Limb (tissue), 2 donors: ENCODE data around the gene PDE2A.

Experiments used
- DNase-seq, 2 donors: peaks; one replicate each; pipeline ENCODE4 v3.0.0-alpha.2; 2016; ENCODE audit errors: extremely low spot score in 2 of 2

The PDE2A gene

DNA sequence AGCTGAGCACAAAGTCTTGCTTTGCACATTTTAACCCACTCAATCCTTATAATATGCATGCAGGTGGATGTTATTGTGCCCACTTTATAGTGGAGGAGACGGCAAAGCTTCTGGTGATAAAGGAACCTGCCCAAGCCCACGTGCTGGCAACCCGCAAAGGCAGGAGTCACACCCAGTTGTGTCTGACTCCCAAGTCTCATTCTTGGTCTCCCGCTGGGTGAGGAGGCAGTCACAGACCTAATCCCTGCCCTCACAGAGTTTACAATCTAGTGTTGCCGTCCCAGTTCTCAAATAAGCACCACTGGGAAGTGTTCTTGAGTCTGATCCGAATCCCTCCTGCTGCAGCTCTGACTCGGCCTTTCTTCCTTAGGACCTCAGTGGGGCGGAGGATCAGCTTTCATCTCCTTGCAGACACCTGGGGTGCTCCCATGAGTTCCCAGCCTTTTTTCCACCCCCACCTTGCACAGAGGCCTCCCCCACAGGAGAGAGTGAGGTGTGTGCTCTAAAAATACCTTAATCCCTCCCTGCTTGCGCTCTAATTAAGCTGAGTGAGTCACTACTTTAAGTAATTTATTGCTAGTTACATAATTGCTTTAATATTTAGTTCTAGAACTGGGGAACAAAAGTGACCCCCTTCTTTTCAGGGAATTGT, 15.1 kb downstream of the PDE2A start:
- DNase-seq, result no peak

DNA sequence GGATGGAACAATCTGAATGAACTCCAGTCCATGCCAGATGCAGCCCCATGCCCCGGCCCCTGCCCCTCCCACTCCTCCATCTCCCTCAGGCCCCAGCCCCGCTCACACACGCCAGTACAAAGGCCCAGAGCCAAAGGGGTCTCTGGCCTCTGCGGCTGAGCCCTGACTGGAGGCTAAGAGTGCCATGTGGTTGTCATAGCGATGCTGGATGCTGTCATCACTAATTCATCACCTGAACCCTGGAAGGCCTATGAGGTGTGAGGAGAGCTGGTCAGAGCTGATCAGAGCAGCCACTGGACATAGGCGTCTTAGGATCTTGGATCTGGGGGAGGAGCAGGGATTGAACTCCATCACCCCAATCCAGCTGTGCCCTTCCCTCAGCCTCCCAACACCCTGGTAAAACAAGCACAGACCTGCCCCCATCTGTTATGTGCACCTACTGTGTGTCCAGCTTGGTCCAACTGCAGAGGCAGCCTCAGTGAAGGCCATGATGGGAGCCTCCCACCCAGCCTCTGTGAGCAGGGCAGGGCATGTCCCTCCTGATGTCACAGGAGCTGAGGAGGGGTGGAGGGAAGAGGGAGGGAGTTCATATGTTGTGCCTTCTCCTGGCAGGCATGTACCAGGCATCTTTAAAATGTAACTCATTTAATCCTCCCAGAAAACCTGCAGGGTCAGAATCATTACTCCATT, 16.7 kb downstream of the PDE2A start:
- DNase-seq, result no peak

DNA sequence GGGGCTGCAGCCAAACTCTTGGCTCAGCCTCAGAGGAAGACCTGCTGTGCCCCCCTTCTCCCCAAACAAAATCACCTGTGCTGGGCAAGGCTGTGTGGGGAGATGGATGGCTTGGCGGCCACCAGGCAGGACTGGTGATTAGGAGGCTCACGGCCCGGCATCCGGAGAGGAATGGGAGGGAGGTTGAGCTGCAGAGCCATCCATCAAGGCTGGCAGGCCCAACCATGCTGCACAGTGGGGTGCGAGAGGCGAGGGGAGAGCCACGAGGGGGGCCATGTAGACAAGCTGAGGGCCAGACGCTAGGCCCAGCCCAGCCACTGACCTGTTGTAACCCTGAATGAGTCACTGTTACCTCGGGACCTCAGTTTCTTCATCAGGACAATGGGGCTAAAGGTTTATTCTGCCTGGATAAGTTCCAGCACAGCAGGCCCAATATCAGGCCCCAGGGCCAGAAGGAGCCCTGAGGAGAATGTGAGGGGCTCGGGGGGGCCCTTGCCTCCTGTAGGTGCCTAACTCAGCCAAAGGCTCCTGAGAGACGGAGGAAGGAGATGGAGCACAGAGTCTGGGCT, 18.2 kb downstream of the PDE2A start:
- no peak for DNase-seq

DNA sequence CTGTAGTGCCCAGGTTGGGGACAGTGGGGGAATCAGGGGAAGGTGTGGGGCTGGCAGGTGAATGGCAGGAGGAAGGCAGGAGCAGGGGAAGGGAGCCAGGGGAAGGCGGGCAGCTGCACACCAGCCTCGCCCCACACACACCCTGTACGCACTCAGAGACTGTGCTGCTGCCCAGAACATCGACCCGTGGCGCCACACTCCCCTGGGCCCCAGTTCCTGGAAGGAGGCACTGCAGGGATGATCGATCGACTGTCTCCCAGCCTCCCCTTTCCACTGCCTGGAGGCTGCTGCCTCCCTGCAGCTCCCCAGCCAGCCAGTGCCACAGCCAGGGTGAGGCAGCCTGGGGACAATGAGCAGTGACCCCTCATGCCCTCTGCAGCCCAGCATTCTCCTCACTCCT, 19.2 kb downstream of the PDE2A start:
- DNase-seq, result no peak

DNA sequence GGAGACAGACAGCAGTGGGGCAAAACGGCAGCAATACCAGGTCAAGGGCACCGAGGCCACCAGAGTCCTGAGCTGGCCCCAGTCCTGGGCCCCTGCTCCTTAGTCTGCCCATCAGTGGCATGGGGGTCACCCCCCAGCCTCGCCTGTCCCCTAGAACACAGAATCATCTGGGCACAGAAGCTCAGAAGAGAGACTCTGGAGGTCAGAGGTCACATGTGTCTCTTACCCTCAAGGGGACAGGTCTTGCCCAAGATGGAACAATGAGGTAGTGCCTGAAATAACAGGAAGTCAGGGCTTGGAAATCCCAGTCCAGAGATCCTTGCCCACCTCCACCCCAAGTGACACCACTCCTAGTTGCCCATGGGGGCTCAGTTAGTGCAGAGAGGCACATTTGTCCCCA, 20.6 kb downstream of the PDE2A start:
- DNase-seq, result no peak

DNA sequence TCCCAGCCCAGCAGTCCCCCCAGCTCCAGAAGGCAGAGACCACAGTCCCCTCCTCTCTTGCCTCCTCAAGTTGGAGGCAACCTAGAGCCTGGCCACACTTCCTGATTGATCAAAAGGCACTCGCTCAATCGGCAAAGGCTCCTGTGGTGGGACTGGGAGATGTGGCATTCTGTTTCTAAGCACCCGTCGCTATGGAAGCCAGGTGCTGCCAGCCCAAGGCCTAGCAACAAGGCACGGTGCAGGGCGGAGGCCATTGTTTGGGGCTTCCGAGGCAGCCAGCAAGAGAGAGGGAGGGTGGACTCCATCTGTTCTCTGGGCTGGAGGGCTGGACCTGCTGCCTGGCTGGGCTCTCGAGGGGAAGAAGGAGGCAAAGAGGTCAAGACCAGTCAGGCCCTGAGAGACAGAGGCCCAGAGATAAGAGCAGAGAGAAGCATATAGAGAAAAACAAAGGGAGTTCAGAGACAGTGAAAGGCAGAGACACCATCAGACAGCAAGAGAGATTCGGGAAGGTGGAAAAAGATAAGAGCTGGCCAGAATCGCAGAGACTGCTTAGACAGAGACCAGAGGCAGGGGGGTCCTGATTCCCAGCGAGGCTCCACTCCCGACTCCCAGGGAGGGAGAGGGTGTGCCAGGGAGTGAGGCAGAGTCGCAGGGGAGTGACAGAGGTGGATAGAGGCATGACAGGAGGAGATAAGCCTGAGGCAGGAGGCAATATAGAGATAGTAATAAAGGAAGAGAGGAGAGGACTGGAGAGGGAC, 21.2 kb downstream of the PDE2A start:
- DNase-seq, result no peak

DNA sequence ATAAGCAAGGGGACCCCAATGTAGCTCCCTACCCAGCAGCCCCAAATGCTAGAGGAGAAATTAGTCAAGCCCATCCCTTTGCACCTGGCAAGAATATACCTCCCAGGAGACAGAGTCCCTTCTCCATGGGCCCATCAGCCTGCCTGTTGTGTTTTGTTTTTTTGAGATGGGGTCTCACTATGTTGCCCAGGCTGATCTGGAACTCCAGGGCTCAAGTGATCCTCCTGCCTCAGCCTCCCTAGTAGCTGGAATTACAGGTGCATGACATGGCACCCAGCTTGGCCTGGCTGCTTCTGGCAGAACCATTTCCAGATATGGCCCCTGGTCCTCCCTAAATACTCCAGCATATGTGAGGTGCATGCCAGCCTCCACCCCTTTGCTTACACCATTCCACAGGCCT, 22.1 kb downstream of the PDE2A start:
- no peak for DNase-seq

DNA sequence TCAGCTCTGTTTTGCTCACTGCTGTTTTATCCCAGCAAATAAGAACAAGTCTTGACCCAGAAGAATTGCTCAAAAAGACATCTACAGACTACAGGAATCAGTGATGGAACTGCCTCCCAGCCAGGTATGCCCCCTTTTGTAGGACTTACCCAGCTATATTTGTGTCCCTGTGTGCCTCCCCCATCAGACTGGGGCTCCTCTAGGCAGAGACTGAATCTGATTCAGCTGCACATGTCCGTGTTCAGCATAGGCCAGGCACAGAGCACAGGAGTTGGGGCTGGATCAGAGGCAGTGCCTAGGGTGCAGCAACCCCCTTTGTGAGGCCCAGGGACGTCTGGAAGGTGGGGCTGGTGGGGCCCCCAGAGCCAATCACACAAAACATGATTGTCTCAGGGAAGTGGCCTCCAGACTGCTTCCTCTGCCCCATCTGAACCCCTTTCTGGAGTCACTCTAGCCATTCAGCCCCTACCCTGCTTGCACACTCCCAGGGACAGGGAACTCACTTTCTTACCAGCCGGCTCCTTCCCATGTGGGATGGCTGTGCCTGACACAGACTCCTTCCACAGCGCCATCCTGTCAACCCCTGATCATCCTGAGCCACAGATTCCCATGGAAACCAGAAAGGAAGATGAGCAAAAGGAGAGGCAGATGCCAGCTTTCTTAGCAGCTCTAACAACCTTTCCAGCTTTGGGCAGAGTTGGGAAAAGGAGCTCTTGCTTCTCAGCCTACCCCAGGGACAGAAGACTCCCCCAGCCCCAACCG, 24.8 kb downstream of the PDE2A start:
- no peak for DNase-seq

DNA sequence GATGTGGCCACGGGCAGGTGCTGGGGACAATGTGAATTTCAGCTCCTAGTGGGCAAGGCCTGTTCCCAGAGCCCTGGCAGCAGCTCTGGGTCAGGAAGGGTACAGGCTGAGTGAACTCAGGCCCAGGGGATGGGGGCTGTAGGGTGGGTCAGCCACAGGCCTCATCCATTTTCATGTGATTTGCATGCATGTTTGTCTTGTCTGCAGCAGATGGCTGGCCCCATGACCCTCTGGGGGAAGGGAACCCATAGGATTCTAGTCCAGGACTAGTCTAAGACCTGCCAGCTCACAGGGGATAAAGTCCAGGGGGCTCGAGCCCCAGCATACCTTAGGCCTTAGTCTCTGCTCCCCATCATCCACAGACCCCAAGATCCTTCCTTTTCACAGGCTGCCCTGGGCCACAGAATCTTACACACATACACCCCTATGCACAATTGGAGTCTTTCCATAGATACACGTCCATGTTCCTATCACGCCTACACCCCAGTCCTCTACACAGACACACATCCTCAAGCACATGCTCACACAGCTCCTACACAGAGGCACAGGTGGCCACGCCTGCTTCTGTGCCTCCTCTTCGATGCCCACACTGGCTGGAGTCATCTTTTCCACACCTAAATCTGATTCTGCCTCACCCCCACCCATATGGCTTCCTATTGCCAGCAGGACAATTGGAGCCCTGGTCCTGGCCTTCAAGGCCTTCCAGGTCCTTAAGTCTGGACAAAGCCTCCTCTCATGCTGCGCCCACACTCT, 25.7 kb downstream of the PDE2A start:
- no peak for DNase-seq

DNA sequence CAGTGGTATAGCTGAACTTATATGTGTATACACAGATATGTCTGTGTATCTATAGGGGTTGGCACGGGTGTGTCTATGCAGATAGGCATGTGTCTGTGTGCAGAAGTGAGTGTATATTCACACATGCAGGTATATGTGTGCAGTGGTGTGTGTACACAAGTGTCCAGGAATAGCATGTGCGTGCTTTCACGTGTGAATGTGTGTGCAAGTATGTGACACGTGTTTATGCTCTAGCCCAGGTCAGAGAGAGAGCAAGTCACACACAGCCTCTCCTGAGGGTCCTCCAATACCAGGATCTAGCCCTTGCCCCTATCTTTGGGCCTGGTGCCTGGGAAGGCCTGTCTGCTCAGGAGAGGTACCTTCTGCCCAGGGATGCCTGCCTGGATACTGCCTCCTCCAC, 26.3 kb downstream of the PDE2A start:
- no peak for DNase-seq

DNA sequence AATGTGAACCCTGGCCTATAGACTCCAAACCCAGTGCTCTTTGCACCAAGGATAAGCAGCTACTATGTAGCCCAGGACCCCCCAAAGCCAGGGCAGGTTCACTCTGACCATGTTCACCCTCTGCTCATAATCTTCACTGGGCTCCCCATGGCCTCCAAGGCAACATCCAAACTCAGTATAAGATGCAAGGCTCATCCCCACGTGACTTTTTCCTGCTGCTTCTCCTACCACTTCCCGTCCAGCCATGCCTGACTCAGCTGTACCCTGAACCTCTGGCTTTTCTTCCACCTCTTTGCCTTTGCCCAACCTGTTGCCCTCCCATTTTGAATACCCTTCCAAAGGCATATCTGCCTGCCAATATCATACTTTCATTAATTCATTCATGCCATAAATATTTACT, 27.8 kb downstream of the PDE2A start:
- DNase-seq, result no peak

DNA sequence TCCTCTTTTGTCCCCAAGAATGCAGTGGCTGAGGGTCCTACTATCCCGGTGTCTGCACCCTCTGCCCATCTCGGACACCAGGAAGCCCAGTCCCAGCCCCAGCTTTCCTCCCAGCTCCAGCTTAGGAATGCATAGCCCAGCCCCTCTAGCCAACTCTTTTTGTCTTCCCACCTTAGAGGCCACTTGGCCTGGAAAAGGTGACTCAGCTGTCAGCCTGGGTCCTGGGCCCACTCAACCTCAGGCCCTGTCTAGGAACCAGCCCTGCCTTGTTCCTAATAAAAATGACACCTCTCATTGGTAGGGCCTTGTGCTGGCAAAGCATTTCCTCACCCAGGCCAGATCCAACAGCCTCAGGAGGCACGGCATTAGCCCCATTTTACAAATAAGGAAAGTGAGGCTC, 28.2 kb downstream of the PDE2A start:
- no peak for DNase-seq

DNA sequence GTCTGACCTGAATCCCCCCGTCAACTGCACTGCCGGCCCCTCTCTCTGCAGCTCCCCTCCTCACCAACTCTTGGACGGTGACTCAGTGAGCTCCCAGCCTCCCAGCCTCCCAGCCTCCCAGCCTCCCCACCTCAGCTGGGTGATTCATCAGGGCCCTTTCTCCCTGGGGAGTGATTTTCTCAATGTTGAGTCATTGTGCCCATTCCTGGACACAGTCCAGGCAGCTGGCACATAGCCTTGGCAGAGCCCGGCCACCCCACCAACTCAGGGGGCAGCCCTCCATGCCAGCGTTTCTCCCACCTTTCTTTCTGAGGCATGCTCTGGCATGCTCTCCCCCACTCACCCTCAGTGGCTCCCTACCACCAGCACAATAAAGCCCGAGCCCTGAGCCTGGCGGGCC, 30.7 kb downstream of the PDE2A start:
- no peak for DNase-seq

DNA sequence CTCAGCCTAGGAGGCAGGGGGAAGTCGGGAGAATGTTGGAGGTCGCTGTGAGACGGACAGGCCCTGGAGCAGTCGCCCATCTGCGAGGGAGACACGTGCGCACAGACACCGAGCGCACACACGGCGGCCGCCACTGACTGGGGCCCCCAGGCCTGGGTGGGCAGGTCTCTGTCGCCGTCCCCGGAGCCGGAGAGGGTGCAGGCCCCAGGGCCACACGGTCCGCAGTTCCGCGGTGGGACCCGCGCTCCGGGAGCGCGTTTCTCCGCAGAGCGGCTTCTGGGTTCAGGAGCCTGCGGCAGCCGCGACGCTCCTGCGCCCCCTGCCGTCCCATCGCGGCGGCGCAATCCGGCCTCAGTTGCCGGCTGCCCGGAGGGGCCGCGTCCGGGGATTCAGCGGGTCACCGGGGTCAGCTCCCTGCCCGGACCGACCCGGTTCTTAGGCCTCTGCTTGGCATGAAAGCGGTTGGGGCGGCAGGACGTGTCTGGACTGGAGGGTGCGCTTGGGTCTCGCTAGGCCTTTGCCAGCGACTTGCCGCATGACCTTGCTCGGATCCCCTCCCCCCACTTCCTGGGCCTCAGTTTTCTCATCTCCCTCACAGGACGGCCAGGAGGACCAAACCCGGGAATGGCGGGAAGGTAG, 31.2 kb downstream of the PDE2A start:
- DNase-seq, result peak; percentile 37 to 80

DNA sequence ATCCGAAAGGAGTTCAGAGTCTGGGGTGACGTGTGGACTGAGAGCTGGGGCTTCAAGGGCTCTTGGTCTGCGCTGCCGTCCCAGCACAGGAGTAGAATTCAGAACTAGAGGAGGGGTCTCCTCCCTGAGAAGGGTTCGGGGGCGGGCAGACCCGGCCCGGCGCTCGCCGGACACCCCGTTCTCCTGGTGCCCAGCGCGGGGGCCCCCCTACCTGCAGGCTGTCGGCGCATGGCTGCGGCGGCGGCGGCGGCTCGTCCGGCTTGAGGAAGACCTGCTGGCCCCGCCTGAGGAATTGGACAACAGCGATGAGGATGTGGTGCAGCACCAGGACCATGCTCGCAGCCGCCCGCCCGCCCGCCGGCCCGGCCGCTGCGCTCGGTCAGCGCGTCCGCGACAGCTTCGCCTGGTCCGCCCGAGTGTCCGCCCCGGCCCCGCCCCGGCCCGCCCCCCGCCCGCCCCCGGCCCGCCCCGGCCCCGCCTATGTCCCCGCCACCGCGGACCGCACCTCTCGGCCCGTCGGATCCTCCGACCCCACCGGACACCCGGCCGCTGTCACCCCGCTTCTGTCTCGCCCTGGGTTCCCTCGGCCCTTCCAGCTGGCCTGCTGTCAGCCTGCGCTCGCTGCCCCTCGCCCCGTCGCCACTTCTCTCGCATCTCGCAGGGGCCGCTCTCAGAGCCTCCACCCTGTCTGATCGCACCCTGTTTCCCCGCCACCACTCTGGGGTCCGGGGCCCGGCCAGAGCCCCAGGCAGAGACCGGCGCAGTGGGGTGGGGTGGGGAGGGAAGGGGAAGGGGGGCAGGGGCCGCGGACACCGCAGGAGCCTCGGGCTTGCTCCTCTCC, 32.0 kb downstream of the PDE2A start:
- peak in 1 of 2 donors; percentile 59 for DNase-seq

DNA sequence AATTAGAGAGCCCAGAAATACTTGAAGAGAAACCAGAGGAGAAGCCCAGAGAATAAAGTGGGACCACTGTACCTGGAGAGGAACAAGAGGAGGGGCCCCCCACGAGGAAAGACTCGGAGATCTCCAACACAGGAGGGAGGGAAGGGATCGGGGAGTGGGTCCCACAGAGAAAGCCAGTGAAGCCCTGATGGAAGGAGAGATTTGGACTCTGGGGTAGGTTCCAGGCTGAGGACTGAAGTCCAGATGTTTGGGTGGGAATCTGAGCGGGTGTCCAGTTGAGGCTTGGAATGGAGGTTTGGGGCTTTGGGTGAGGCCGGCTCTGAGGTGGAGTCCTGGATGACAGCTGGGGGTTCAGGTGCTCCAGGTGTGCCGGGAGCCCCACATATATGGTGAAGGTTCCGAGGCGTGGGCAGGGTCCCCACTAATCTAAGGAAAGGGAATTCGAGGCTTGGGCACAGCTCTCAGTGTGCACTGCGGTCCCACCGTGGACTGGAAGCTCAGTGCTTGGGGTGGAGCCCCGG, 32.6 kb downstream of the PDE2A start:
- no peak for DNase-seq

DNA sequence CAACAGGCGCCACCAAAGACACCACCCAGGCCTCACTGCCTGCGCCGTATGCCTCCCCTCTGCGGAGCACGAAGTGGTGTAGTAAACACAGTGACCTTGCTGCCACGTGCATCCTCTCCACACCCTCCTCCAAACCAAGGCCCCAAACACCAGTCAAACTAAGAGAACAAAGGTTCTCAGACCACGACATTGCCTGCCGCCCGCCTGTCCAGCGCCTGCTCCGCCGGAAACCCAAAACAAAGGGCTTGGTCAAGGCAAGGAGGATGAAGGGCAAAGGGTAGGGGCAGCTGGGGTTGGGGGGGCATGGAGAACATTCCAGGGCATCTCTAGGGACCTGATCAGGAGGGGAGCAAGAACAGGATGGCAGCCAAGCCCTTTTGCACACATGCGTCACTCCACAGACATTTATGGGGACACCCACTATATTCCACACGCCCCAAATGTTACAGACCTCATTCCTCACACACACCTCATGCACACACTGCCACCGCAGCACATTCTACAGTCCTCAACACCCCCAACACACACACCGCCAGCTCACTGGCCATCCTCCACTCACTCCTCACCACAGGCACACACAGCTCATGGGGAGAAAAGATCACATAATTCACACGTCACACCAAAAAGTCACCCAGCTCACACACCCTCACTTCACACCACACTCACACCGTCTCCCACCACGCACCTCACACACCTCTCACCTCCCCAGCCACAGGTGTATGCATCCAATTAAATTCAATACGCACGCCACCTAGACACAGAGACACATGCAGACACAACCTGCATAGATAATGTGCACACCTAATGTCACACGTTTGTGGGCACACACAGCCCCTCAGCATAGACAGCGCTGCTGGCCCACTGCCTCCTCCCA, 34.5 kb downstream of the PDE2A start:
- DNase-seq, result no peak

DNA sequence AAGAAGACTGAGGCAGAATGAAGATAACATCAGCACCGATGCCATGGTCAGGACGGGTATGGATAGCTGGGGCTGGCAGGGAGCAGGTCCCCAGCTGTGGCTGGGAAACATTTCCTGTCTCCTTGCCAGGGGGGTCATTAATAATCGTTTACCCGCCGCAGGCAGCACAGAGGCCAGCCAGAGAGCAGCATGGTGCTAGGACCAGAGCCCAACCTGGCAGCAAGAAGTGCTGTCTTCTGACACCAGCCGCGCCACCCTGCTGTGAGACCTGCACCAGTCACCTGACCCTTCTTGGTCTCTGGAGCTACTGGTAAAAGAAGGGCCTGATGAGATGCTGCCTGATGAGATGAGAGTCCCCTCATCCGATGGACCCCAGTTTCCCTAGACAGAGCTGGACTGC, 36.3 kb downstream of the PDE2A start:
- DNase-seq, result no peak
